CD4-positive, alpha-beta T cell treated with Interleukin-6 for 4 hours (primary cell): ENCODE data around the gene C5orf22.
A peak's percentile ranks its signal among the peaks of the same experiment; 100 is the strongest.
"Not testable (repeated sequence)": the region's sequence is repeated elsewhere in the genome, so short reads cannot be mapped to it uniquely, and the experiment has no call there.

Experiments
- DNase-seq: peaks from one replicate; pipeline ENCODE4 v3.0.0-alpha.2; 2020; ENCODE audit warnings: mixed read lengths

The C5orf22 gene

GRCh38 chr5:31531888-31532547 lies at the start of gene C5orf22, which contains the start of gene DROSHA:
Gene C5orf22, plus strand, starts transcription at chr5:31532301. Its CDS starts 92 bp downstream, at chr5:31532393.
Gene DROSHA, minus strand, starts transcription at chr5:31532093. Its CDS starts 3,034 bp downstream, at chr5:31529059.
- DNase-seq = peak; percentile 93

GRCh38 chr5:31485376-31486207 lies 46.5 kb upstream of the C5orf22 start:
- no peak for DNase-seq

- no peak for DNase-seq
Measured at GRCh38 chr5:31486441-31486840, 45.7 kb upstream of the C5orf22 start.

- DNase-seq = no peak
Measured at GRCh38 chr5:31487506-31487905, 44.6 kb upstream of the C5orf22 start.

- no peak for DNase-seq
Measured at GRCh38 chr5:31492869-31493268, 39.2 kb upstream of the C5orf22 start.

GRCh38 chr5:31495336-31495735 lies 36.8 kb upstream of the C5orf22 start:
- no peak for DNase-seq

GRCh38 chr5:31496301-31496700 lies 35.8 kb upstream of the C5orf22 start:
- no peak for DNase-seq

- DNase-seq = no peak
Measured at GRCh38 chr5:31496891-31497290, 35.2 kb upstream of the C5orf22 start.

- DNase-seq = no peak
Measured at GRCh38 chr5:31500256-31500655, 31.8 kb upstream of the C5orf22 start.

GRCh38 chr5:31502506-31502905 lies 29.6 kb upstream of the C5orf22 start:
- no peak for DNase-seq

GRCh38 chr5:31504529-31504928 lies 27.6 kb upstream of the C5orf22 start:
- DNase-seq = no peak

- DNase-seq = no peak
Measured at GRCh38 chr5:31511305-31511704, 20.8 kb upstream of the C5orf22 start.

GRCh38 chr5:31516802-31517201 lies 15.3 kb upstream of the C5orf22 start:
- DNase-seq = no peak

GRCh38 chr5:31523041-31523440 lies 9.1 kb upstream of the C5orf22 start:
- DNase-seq = no peak

GRCh38 chr5:31530541-31531265 lies 1.4 kb upstream of the C5orf22 start:
- DNase-seq = no peak

- peak; percentile 18 for DNase-seq
Measured at GRCh38 chr5:31531543-31531887, 586 bp upstream of the C5orf22 start.

- DNase-seq = no peak
Measured at GRCh38 chr5:31534527-31535046, 2.5 kb downstream of the C5orf22 start.

- DNase-seq = no peak
Measured at GRCh38 chr5:31536873-31537272, 4.8 kb downstream of the C5orf22 start.

GRCh38 chr5:31537349-31537748 lies 5.2 kb downstream of the C5orf22 start:
- no peak for DNase-seq

GRCh38 chr5:31537851-31538250 lies 5.8 kb downstream of the C5orf22 start:
- no peak for DNase-seq

GRCh38 chr5:31549114-31549513 lies 17.0 kb downstream of the C5orf22 start:
- not testable (repeated sequence) for DNase-seq

GRCh38 chr5:31551878-31552277 lies 19.8 kb downstream of the C5orf22 start:
- DNase-seq = no peak

GRCh38 chr5:31553863-31554262 lies 21.8 kb downstream of the C5orf22 start:
- DNase-seq = no peak
